Activated CD8-positive, alpha-beta memory T cell treated with anti-CD3 and anti-CD28 coated beads, Interleukin-2, amount 50 U/mL, for 4 hours (primary cell): ENCODE data around the gene EPC1.
"Not testable (repeated sequence)": the region's sequence is repeated elsewhere in the genome, so short reads cannot be mapped to it uniquely, and the experiment has no call there.

Source experiments
- DNase-seq: peaks from one replicate; pipeline ENCODE4 v3.0.0-alpha.2; 2020

The EPC1 gene

GRCh38 chr10:32268788-32269187 is 78.2 kb downstream of the EPC1 start:
- no peak for DNase-seq

- no peak for DNase-seq
Measured at GRCh38 chr10:32266979-32267378, 80.0 kb downstream of the EPC1 start.

DNA sequence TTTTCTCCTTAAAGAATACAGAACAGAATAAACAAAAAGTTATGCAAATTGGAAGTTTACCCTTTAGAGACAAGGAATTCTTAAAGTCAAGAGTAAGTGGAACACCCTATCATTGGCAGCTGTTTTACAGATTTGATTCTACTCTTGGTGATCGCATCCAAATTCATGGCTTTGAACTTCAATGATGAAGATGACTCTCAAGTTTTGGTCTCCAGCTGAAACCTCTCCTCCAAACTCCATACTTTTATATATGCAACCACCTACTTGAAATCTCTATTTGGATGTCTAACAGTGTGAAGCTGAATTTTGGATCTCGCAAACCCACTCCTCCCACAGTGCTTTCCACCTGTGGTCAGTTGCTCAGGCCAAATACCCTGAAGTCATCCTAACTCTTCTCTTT is 80.4 kb downstream of the EPC1 start:
- no peak for DNase-seq

DNA sequence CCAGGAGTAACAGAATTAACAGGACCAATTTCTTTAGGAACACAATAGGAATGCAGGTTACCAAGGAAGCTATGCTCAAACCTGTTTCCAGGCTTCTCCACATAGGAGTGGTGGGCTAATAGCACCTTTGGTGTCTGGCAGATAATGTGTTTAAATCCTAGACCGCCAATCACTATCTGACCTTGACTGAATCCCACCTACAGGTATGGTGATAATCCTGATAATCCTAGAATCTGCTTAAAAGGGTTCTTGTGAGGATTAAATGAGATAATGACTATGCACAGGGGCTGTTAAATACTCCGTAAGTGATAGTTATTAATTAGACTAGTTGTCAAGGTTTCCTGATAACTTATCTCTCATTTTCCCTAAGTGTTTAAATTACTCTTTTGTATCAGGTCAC is 81.2 kb downstream of the EPC1 start:
- no peak for DNase-seq

DNA sequence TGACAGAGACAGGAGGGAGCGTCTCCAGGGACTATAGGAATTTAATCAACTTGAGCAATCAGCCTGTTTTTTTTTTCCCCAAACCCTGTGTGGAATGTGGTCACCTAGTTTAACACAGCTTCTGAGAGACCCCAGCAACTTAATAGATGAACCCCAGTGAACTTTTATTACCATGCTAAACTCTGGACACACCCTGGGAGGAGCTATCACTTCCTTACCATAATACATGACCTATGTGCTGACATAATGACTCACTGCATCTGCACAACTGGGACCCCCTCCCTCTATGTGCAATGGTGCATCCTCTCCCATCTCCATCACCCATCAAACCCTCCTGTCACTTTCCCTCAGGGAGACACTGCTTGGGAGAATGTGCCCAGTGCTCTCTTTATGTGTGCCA is 83.7 kb downstream of the EPC1 start:
- no peak for DNase-seq

- DNase-seq, result no peak
Measured at GRCh38 chr10:32259551-32259950, 87.4 kb downstream of the EPC1 start.

- DNase-seq, result peak; percentile 71
Measured at GRCh38 chr10:32256613-32257437, 90.1 kb downstream of the EPC1 start.

GRCh38 chr10:32253821-32254220 is 93.1 kb downstream of the EPC1 start:
- DNase-seq, result no peak

DNA sequence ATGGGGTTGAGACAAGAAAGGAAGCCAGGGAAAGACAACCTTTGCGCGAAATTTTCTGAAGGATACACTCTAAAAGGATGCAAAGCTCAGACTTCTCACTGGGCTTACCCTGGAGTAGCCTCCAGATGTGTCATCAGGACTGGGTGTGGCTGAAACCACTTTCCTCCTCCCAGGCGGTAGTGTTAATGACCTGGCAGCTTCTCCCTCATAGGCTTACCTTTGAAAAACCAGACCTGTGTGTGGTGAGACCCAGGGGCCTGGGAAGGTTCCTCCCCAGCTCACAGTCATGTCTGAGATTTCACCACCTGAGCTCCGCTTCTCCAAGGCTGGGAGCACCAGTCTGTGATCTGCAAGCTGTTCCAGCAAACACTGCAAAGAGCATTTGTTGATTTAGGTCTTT is 93.7 kb downstream of the EPC1 start:
- DNase-seq, result no peak

- DNase-seq, result not testable (repeated sequence)
Measured at GRCh38 chr10:32250489-32250888, 96.5 kb downstream of the EPC1 start.

DNA sequence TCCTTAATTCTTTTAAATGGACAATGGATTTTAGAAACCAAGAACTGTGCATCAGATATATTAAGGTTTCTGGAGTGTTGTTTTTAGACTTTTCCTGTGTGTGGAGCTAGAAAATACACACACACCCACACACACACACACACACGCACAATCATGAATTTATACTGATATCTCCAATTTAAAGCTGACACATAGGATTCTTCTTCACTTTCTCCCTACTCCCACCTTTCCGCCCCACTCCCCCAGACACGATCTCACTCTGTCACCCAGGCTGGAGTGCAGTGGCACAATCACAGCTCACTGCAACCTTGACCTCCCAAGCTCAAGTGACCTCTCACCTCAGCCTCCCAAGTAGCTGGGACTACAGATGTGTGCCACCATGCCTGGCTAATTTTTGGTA is 100.3 kb downstream of the EPC1 start:
- no peak for DNase-seq

DNA sequence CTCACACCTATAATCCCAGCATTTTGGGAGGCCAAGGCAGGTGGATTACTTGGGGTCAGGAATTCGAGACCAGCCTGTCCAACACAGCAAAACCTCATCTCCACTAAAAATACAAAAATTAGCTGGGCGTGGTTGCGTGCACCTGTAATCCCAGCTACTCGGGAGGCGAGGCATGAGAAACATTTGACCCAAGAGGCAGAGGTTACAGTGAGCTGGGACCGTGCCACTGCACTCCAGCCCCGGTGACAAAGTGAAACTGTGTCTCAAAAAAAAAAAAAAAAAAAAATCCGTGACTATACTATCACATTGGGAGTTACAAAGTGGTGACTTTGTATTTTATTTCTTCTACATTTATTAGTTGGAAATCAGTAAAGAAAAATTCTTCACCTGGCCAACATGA is 101.2 kb downstream of the EPC1 start:
- no peak for DNase-seq

GRCh38 chr10:32244421-32245207 is 102.3 kb downstream of the EPC1 start:
- no peak for DNase-seq

DNA sequence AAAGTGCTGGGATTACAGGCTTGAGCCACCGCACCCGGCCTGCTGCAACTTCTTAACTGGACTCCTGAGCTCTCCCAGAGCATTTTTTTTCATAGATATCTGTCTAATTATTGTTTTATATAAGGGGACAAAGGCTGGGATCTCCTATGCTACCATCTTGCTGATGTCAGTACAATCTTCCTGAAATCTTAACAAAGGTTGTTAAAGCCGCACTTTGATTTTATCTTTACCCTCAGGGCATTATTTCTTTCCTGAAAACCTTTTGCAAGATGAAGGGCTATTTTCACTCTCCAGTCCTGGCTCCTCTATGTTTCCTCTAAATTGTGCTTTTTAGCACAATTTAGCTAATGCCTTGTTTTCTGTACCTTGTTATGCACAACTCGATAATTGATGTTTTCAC is 102.9 kb downstream of the EPC1 start:
- DNase-seq, result no peak

GRCh38 chr10:32241946-32242345 is 105.0 kb downstream of the EPC1 start:
- no peak for DNase-seq

- no peak for DNase-seq
Measured at GRCh38 chr10:32240471-32240870, 106.5 kb downstream of the EPC1 start.

GRCh38 chr10:32239769-32240168 is 107.2 kb downstream of the EPC1 start:
- DNase-seq, result no peak

DNA sequence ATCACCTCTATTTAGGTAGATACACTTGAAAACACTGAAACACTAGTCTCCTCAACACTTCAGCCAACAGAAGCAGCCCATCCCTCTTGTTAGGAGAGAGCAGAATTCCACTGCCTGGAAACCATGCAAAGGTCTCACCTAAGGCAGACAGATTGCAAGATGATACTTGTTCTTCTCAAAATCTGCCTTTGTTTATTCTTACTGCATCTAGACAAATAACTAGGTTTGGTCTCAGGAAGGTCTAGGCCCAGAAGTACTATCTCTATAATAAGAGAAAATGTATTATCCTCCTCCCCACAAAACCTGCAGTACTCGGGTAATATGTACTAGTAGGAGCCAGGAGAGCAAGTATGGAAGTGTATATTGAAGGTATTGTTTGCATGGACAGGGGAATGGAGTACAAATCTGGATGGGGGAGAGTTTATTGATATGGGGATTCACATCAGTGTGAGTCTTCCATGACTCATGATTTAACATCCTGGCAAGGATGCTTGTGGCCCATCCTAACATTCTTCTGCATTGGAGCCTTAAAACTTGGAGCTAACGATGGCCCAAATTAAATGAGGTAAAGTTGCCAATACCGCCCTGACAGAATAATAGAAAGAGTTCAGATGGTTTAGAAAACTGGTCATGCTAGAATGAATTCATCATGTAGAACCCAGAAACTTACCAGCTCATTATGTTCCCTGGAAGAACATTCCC is 109.2 kb downstream of the EPC1 start:
- DNase-seq, result no peak

GRCh38 chr10:32234471-32234870 is 112.5 kb downstream of the EPC1 start:
- DNase-seq, result no peak

- DNase-seq, result not testable (repeated sequence)
Measured at GRCh38 chr10:32233375-32233774, 113.6 kb downstream of the EPC1 start.

GRCh38 chr10:32232378-32232777 is 114.6 kb downstream of the EPC1 start:
- no peak for DNase-seq

DNA sequence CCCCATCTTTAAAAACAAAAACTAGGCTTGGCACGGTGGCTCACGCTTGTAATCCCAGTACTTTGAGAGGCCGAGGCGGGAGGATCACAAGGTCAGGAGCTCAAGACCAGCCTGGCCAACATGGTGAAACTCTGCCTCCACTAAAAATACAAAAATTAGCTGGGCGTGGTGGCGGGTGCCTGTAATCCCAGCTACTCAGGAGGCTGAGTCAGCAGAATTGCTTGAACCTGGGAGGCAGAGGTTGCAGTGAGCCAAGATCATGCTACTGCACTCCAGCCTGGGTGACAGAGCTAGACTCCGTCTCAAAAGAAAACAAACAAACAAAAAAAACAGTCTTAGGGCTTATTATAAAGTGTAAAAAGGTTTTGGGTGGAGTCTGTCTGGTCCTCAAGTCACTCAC is 117.2 kb downstream of the EPC1 start:
- DNase-seq, result not testable (repeated sequence)

DNA sequence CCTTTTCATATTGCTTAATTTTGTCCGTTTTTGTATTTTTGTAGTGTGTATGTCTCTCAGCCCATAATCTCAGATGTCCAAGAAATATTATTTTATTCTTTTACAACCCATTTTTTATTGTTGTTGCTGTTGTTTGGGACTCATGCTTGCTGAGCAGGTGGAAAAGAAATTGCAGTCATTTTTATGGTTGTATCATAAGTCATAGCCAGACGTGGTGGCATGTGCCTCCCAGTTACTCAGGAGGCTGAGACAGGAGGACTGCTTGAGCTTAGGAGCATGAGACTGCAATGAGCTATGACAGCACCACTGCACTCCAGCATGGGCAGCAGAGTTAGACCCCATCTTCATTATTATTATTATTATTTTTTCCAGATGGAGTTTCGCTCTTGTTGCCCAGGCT is 117.8 kb downstream of the EPC1 start:
- DNase-seq, result no peak

DNA sequence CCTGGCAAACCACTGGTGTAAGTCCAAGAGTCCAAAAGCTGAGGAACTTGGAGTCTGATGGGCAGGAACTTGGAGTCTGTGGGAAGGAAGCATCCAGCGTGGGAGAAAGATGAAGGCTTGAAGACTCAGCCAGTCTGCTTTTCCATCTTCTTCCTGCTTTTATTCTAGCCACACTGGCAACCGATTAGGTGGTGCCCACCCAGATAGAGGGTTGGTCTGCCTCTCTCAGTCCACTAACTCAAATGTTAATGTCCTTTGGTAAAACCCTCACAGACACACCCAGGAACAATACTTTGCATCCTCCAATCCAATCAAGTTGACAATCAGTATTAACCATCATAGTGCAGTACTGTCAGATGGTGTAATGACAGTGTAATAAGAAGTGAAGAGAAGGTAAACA is 119.2 kb downstream of the EPC1 start:
- no peak for DNase-seq
